KMS-11 (cell line): ENCODE measurements around the gene EMP1.
A peak's percentile ranks its signal among the peaks of the same experiment; 100 is the strongest.

Source experiments
- H2AFZ ChIP-seq: fragments of 200-600 bp; sonication (generic); 2 replicates; pipeline ENCODE4 v1.6.1; 2016; ENCODE audit warnings: antibody characterized with exemption, mixed run types, low read depth
- H3K27ac ChIP-seq: fragments of 200-600 bp; sonication (generic); 2 replicates; pipeline ENCODE4 v1.6.1; 2016; ENCODE audit warnings: mild to moderate bottlenecking, mixed run types
- H3K27me3 ChIP-seq: fragments of 200-600 bp; sonication (generic); 2 replicates; pipeline ENCODE4 v1.6.1; 2017; ENCODE audit warnings: mild to moderate bottlenecking, low read depth, mixed run types, moderate library complexity; ENCODE audit not compliant: insufficient read depth
- H3K36me3 ChIP-seq: fragments of 200-600 bp; sonication (generic); 2 replicates; pipeline ENCODE4 v1.6.1; 2017; ENCODE audit warnings: mild to moderate bottlenecking, mixed run types; ENCODE audit not compliant: insufficient read depth
- H3K4me1 ChIP-seq: fragments of 200-600 bp; sonication (generic); 2 replicates; pipeline ENCODE4 v1.6.1; 2016; ENCODE audit warnings: mild to moderate bottlenecking, low read depth, mixed run types; ENCODE audit not compliant: poor library complexity, severe bottlenecking
- H3K4me2 ChIP-seq: fragments of 200-600 bp; sonication (generic); 2 replicates; pipeline ENCODE4 v1.7.0; 2016; ENCODE audit warnings: mild to moderate bottlenecking, mixed run types
- H3K4me3 ChIP-seq: fragments of 200-600 bp; sonication (generic); IDR thresholded peaks from 2 replicates; pipeline ENCODE4 v1.6.1; 2017; ENCODE audit warnings: low read depth, low read length, mixed read lengths; ENCODE audit not compliant: insufficient read depth
- H3K79me2 ChIP-seq: fragments of 200-600 bp; sonication (generic); 2 replicates; pipeline ENCODE4 v1.6.1; 2016; ENCODE audit warnings: low read depth, mixed run types; ENCODE audit not compliant: insufficient read depth
- H3K9ac ChIP-seq: fragments of 200-600 bp; sonication (generic); 2 replicates; pipeline ENCODE4 v1.6.1; 2016; ENCODE audit warnings: mild to moderate bottlenecking, mixed run types
- H4K20me1 ChIP-seq: fragments of 200-600 bp; sonication (generic); 2 replicates; pipeline ENCODE4 v1.6.1; 2016; ENCODE audit warnings: mild to moderate bottlenecking, mixed run types; ENCODE audit not compliant: insufficient read depth
- CTCF ChIP-seq: fragments of 200-600 bp; sonication (generic); conservative IDR thresholded peaks from 2 replicates; pipeline ENCODE4 v1.6.1; 2017; ENCODE audit warnings: low read depth, mild to moderate bottlenecking, antibody characterized with exemption, low read length, moderate library complexity, mixed read lengths

Gene EMP1

GRCh38 chr12:13177906-13178305, 18.6 kb upstream of the EMP1 start:
- Histone ChIP-seq H3K27me3 (no peaks in the 10 kb centered on the region), H3K4me3 (no peak overlapping the region), H4K20me1 (no peaks in the 10 kb centered on the region), H3K4me2 (peak overlapping the region; percentile 92; the same call in 1 of the 2 replicates), H2AFZ (no peak overlapping the region), H3K36me3 (no peaks in the 10 kb centered on the region), H3K27ac (no peak overlapping the region; the same call in 1 of the 2 replicates), H3K9ac (no peak overlapping the region), H3K4me1 (peaks cover 86% of the 10 kb centered on the region), H3K79me2 (no peaks in the 10 kb centered on the region)
- no peak for TF ChIP-seq CTCF

- Histone ChIP-seq H3K4me2 (peak overlapping the region; percentile 92), H3K79me2 (no peaks in the 10 kb centered on the region), H3K36me3 (no peaks in the 10 kb centered on the region), H3K4me1 (peaks cover 78% of the 10 kb centered on the region), H3K27me3 (no peaks in the 10 kb centered on the region), H3K9ac (peak overlapping the region; percentile 82; the same call in 1 of the 2 replicates), H3K4me3 (no peak overlapping the region), H2AFZ (no peak overlapping the region), H4K20me1 (no peaks in the 10 kb centered on the region), H3K27ac (peak overlapping the region; percentile 95)
- no peak for TF ChIP-seq CTCF
Measured at GRCh38 chr12:13178568-13179210, 17.8 kb upstream of the EMP1 start.

- Histone ChIP-seq H3K4me2 (peak overlapping the region; percentile 92), H3K27me3 (no peaks in the 10 kb centered on the region), H3K9ac (peak overlapping the region; percentile 82), H3K79me2 (no peaks in the 10 kb centered on the region), H3K4me1 (peaks cover 71% of the 10 kb centered on the region), H2AFZ (peak overlapping the region; percentile 60), H3K36me3 (no peaks in the 10 kb centered on the region), H4K20me1 (no peaks in the 10 kb centered on the region), H3K4me3 (no peak overlapping the region), H3K27ac (peak overlapping the region; percentile 95)
- no peak for TF ChIP-seq CTCF
Measured at GRCh38 chr12:13179211-13180074, 17.1 kb upstream of the EMP1 start.

GRCh38 chr12:13181375-13182070, 15.0 kb upstream of the EMP1 start:
- peak overlapping the region; percentile 8; the same call in 1 of the 2 replicates for H2AFZ ChIP-seq
- H3K4me3 ChIP-seq: no peak overlapping the region
- H3K27me3 ChIP-seq: no peaks in the 10 kb centered on the region
- H3K36me3 ChIP-seq: no peaks in the 10 kb centered on the region
- no peaks in the 10 kb centered on the region for H3K79me2 ChIP-seq
- H3K9ac ChIP-seq: no peak overlapping the region
- H3K4me1 ChIP-seq: peaks cover 51% of the 10 kb centered on the region
- peak overlapping the region; percentile 95; the same call in 1 of the 2 replicates for H3K27ac ChIP-seq
- no peak for TF ChIP-seq CTCF
- peak overlapping the region; percentile 92; the same call in 1 of the 2 replicates for H3K4me2 ChIP-seq
- no peaks in the 10 kb centered on the region for H4K20me1 ChIP-seq
